Left renal cortex interstitium (tissue), 4 donors: ENCODE results near the gene PDCD5. TPM values are rescaled to one million over a fixed set of nuclear protein-coding genes. Genes with fewer than 3 reads are reported as not detected.

ENCODE experiments used
- DNase-seq, 4 donors: peaks; one replicate each; pipeline ENCODE4 v3.0.0-alpha.2; 2013; ENCODE audit warnings: low read depth in 4 of 4, low spot score in 2 of 4, missing footprints in 1 of 4
- polyA plus RNA-seq, 4 donors: library from polyadenylated mRNA; unstranded; fragments of 120-200 nt; gene quantifications; one replicate each; pipeline ENCODE4 v1.2.1, GENCODE V29; 2013; ENCODE audit not compliant: insufficient read length in 4 of 4

The PDCD5 gene
- polyA plus RNA-seq, 4 donors, result 112 to 132 (median 116) TPM

DNA sequence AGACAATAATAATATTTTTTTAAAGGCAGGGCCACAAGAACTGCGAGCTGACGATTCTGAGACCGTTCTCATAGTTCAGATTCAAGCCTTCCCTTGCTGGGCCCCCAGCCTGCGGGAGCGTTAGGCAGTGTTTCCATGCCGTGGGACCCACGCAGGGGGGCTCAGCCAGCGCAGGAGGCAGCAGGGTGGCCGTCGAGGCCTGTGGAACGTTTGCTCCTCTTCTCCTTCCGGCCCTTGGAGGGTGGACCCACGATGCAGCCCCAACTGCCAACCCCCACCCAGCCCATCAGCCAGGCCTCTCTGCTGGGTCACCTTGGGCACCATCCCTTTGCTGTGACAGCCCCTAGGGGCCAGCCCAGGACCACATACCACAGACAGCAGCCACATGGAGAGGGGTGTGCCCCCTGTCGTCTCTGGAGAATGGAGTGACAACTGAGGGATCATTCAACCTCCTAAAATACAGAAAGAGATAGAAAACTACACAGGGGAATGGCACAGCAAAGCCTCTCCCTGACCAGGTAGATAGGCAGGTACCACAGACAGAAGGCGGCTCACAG lies 46.8 kb downstream of the PDCD5 start:
- DNase-seq, result no peak

DNA sequence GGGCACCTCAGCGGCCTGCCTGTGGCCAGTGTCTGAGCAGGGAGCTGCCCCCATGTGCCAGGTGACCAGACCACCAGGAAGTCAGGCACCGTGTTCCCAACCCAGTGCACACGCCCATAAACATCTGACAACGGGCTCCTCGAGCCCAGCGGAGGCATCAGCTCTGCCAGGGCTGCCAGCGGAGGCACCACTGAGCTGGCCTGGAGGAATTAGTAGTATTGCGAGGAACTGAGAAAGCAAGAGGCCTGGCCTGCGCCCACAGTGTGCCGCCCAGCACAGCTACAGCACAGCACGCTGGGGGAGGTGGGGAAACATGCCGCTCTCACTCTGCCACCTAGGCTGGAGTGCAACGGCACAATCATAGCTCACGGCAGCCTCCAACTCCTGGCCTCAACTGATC lies 49.3 kb downstream of the PDCD5 start:
- DNase-seq, result no peak

DNA sequence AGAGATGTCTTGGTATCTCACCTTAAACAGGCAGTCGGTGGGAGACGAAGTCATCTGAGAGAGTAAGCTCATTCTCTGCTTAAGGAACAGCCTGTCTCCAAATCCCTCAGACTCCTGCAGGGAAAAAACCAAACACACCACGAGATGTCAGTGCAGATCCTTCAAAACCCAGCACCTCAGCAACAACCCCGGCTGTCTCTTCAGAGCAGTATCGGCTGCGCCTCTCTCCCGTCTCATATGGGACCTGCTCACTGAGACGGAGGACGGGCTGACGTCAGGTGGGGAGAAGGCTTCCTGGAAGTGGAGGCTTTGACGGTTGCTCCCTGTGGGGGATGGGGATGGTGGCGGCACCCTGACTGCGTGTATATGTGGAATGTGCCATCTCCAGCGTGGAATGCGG lies 50.4 kb downstream of the PDCD5 start:
- no peak for DNase-seq

Other genes starting within 250 kb of the PDCD5 start
- gene ZNF507, start 235.6 kb upstream of the PDCD5 start, polyA plus RNA-seq, result 10 to 100 TPM; 20.7 to 29.8 (median 26.1) TPM
- gene DPY19L3, start 175.4 kb upstream of the PDCD5 start, polyA plus RNA-seq, result 10 to 100 TPM; 51.8 to 79.4 (median 61.0) TPM
- 10 to 100 TPM; 15.1 to 20.9 (median 19.3) TPM for gene ANKRD27, start 94.0 kb downstream of the PDCD5 start, polyA plus RNA-seq
- gene RGS9BP, start 94.7 kb downstream of the PDCD5 start, polyA plus RNA-seq, result under 1 TPM; 0.16 to 0.38 (median 0.30) TPM
- gene NUDT19, start 110.6 kb downstream of the PDCD5 start, polyA plus RNA-seq, result 10 to 100 TPM; 11.4 to 12.2 (median 12.1) TPM
- 1 to 10 TPM in 1 of 4 donors, under 1 TPM in 3; 0.11 to 1.2 (median 0.67) TPM for gene TDRD12, start 138.6 kb downstream of the PDCD5 start, polyA plus RNA-seq